SU-DHL-6 (cell line): ENCODE results near the gene SPOCD1.

Experiments used
- EZH2phosphoT487 ChIP-seq: fragments of 200-600 bp; sonication (generic), shearing (Covaris generic); conservative IDR thresholded peaks from 2 replicates; pipeline ENCODE4 v1.6.1; 2018; ENCODE audit warnings: mild to moderate bottlenecking, antibody characterized with exemption, low read length, moderate library complexity, mixed read lengths
- TF ChIP-seq, protein P1 (sequence below): fragments of 200-600 bp; sonication (generic); IDR thresholded peaks from one replicate; pipeline ENCODE4 v1.5.1; 2017; ENCODE audit warnings: antibody characterized with exemption, mild to moderate bottlenecking, low read length, moderate library complexity; ENCODE audit not compliant: insufficient read depth, poor library complexity, severe bottlenecking

DNA sequence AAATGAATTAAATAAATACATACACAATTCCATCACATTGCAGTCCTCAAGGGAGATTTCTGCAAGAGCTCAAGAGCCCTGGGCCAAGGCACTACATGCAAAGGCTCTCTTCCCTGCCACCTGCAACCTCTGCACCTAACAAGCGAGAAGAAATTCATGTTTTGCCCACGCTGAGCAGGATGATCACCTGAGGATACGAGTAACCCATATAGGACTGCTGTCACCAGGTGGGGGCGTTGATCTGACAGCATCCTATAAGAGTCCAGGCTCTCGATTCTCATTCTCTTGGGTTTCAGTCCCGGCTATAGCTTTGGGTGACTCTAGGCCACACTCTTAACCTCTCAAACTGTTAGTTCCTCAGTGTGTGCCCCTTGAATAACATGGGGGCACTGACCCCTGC lies 18.7 kb upstream of the SPOCD1 start:
- TF ChIP-seq, protein P1, sequence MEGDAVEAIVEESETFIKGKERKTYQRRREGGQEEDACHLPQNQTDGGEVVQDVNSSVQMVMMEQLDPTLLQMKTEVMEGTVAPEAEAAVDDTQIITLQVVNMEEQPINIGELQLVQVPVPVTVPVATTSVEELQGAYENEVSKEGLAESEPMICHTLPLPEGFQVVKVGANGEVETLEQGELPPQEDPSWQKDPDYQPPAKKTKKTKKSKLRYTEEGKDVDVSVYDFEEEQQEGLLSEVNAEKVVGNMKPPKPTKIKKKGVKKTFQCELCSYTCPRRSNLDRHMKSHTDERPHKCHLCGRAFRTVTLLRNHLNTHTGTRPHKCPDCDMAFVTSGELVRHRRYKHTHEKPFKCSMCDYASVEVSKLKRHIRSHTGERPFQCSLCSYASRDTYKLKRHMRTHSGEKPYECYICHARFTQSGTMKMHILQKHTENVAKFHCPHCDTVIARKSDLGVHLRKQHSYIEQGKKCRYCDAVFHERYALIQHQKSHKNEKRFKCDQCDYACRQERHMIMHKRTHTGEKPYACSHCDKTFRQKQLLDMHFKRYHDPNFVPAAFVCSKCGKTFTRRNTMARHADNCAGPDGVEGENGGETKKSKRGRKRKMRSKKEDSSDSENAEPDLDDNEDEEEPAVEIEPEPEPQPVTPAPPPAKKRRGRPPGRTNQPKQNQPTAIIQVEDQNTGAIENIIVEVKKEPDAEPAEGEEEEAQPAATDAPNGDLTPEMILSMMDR: peak; percentile 22
- no peak for TF ChIP-seq EZH2phosphoT487
